Fibroblast of the aortic adventitia (primary cell): ENCODE results near the gene TMEM186. TPM values are rescaled to one million over a fixed set of nuclear protein-coding genes. Genes with fewer than 3 reads are reported as not detected.
"Not testable (repeated sequence)": the region's sequence is repeated elsewhere in the genome, so short reads cannot be mapped to it uniquely, and the experiment has no call there.

Source experiments
- DNase-seq: peaks from one replicate; pipeline ENCODE4 v3.0.0-alpha.2; 2010; ENCODE audit warnings: low read depth
- H3K4me3 ChIP-seq: 2 replicates; pipeline ENCODE4 v1.5.1; 2011; ENCODE audit warnings: low read depth, mild to moderate bottlenecking, control low read depth, low read length, moderate library complexity
- CTCF ChIP-seq: IDR thresholded peaks from 2 replicates; pipeline ENCODE4 v1.5.1; 2011; ENCODE audit warnings: mild to moderate bottlenecking, low read length, control low read depth, inconsistent platforms; ENCODE audit not compliant: insufficient read depth
- total RNA-seq: library from RNA; depleted of rRNA; stranded (reverse); fragments of >200 nt; gene quantifications from 2 replicates; pipeline ENCODE4 v1.2.3, GENCODE V29; 2012; ENCODE audit warnings: low replicate concordance

Gene TMEM186
- total RNA-seq, 1 donor = 3.6 TPM

GRCh38 chr16:8808613-8809353 is 11.3 kb upstream of the TMEM186 start:
- DNase-seq = no peak
- no peak for TF ChIP-seq CTCF
- H3K4me3 ChIP-seq = no peak overlapping the region

- no peak for DNase-seq
- no peak for TF ChIP-seq CTCF
- no peak overlapping the region for H3K4me3 ChIP-seq
These were observed 10.6 kb upstream of the TMEM186 start for GRCh38 chr16:8808009-8808408.

GRCh38 chr16:8807189-8807588 is 9.8 kb upstream of the TMEM186 start:
- no peak overlapping the region for H3K4me3 ChIP-seq
- DNase-seq = no peak
- no peak for TF ChIP-seq CTCF

- H3K4me3 ChIP-seq = no peak overlapping the region
- no peak for DNase-seq
- no peak for TF ChIP-seq CTCF
These were observed 9.0 kb upstream of the TMEM186 start for GRCh38 chr16:8806272-8806983.

GRCh38 chr16:8804313-8804712 is 6.9 kb upstream of the TMEM186 start:
- no peak for DNase-seq
- H3K4me3 ChIP-seq = no peak overlapping the region
- no peak for TF ChIP-seq CTCF

GRCh38 chr16:8803733-8804132 is 6.3 kb upstream of the TMEM186 start:
- not testable (repeated sequence) for DNase-seq, H3K4me3 ChIP-seq

- no peak for TF ChIP-seq CTCF
- DNase-seq = no peak
- H3K4me3 ChIP-seq = no peak overlapping the region
These were observed 4.3 kb upstream of the TMEM186 start for GRCh38 chr16:8801701-8802100.
